ENCODE results near the gene IMMT.
"Not testable (repeated sequence)": the region's sequence is repeated elsewhere in the genome, so short reads cannot be mapped to it uniquely, and the experiment has no call there.

IMMT gene

GRCh38 chr2:86202702-86203101 lies 7.4 kb upstream of the IMMT start:
- TF ChIP-seq CTCF (IDR thresholded peaks at IDR 0.05; ENCODE audit: insufficient read depth, low read length, poor library complexity, severe bottlenecking): no peak
- H3K27me3 ChIP-seq (replicated peaks; ENCODE audit: control insufficient read depth, insufficient read depth, low read length): no peaks in the 10 kb centered on the region
- H3K36me3 ChIP-seq (ENCODE audit: control insufficient read depth, insufficient read depth, low read length): peaks cover 6% of the 10 kb centered on the region
- no peak for DNase-seq (ENCODE audit: extremely low read depth, insufficient read length)
- H3K4me3 ChIP-seq (replicated peaks; ENCODE audit: low read depth, low read length): no peak overlapping the region

- Histone ChIP-seq H3K36me3 (ENCODE audit: control insufficient read depth, insufficient read depth, low read length) (peaks cover 6% of the 10 kb centered on the region), H3K4me3 (replicated peaks; ENCODE audit: low read depth, low read length) (no peak overlapping the region), H3K27me3 (replicated peaks; ENCODE audit: control insufficient read depth, insufficient read depth, low read length) (no peaks in the 10 kb centered on the region)
- no peak for TF ChIP-seq CTCF (IDR thresholded peaks at IDR 0.05; ENCODE audit: insufficient read depth, low read length, poor library complexity, severe bottlenecking)
- DNase-seq (ENCODE audit: extremely low read depth, insufficient read length): no peak
Observed at GRCh38 chr2:86202336-86202692, 7.1 kb upstream of the IMMT start.

- H3K36me3 ChIP-seq (ENCODE audit: control insufficient read depth, insufficient read depth, low read length): peaks cover 6% of the 10 kb centered on the region
- no peak for TF ChIP-seq CTCF (IDR thresholded peaks at IDR 0.05; ENCODE audit: insufficient read depth, low read length, poor library complexity, severe bottlenecking)
- no peak for DNase-seq (ENCODE audit: extremely low read depth, insufficient read length)
- no peaks in the 10 kb centered on the region for H3K27me3 ChIP-seq (replicated peaks; ENCODE audit: control insufficient read depth, insufficient read depth, low read length)
- no peak overlapping the region for H3K4me3 ChIP-seq (replicated peaks; ENCODE audit: low read depth, low read length)
Observed at GRCh38 chr2:86201671-86202335, 6.5 kb upstream of the IMMT start.

DNA sequence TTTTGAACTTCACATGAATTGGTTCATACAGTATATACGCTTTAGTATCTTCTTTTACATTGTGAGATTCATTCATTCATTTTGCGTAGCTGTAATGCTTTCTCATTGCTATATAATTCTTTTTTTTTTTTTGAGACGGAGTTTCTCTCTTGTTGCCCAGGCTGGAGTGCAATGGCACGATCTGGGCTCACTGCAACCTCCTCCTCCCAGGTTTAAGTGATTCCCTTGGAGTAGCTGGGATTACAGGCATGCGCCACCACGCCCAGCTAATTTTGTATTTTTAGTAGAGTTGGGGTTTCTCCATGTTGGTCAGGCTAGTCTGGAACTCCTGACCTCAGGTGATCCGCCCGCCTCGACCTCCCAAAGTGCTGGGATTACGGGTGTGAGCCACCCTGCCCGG lies 5.3 kb upstream of the IMMT start:
- H3K4me3 ChIP-seq (replicated peaks; ENCODE audit: low read depth, low read length): peak overlapping the region; percentile 69
- not testable (repeated sequence) for H3K36me3 ChIP-seq (ENCODE audit: control insufficient read depth, insufficient read depth, low read length); H3K27me3 ChIP-seq (replicated peaks; ENCODE audit: control insufficient read depth, insufficient read depth, low read length); DNase-seq (ENCODE audit: extremely low read depth, insufficient read length)

DNA sequence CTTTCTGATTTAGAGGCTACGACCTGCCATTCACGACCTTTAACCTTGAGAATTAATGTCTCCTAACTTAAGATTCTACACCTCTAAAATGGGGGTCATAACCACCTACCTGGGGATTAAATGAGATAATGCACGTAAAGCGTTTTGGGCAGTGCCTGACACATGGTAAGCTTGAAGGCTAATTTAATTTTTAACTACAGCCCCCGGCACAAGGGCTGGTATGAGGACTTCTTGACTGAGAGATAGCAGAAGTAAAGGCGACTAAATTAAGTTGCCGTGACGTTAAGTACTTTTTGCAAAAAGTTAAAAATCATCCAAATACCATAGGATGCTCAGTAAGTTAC lies 4.5 kb upstream of the IMMT start:
- Histone ChIP-seq H3K27me3 (replicated peaks; ENCODE audit: control insufficient read depth, insufficient read depth, low read length) (no peaks in the 10 kb centered on the region), H3K36me3 (ENCODE audit: control insufficient read depth, insufficient read depth, low read length) (no peaks in the 10 kb centered on the region), H3K4me3 (replicated peaks; ENCODE audit: low read depth, low read length) (peak overlapping the region; percentile 69)
- DNase-seq (ENCODE audit: extremely low read depth, insufficient read length): no peak
- no peak for TF ChIP-seq CTCF (IDR thresholded peaks at IDR 0.05; ENCODE audit: insufficient read depth, low read length, poor library complexity, severe bottlenecking)

DNA sequence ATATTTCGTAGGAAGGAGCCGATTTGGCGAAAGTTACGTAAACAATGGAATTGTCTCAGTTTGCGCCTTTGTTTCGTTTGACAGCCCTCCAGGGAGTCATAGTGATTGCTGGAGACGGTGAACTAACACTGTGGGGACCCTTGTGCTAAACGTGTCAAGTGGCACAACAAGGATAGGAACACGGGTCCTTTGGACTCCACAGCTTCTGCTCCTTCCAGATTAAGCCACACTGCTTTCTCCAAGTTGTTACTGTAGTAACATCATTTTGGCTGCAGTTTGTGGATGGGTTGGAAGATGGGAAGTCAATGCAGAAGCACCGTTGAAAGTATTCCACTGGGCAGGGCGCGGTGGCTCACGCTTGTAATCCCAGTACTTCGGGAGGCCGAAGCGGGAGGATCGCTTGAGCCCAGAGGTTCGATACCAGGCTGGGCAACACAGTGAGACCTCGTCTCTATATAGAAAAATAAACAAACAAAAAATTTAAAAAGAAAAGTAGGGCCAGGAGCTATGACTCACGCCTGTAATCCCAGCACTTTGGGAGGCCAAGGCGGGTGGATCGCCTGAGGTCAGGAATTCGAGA lies 636 bp upstream of the IMMT start:
- H3K4me3 ChIP-seq (replicated peaks; ENCODE audit: low read depth, low read length): peak overlapping the region; percentile 91
- TF ChIP-seq CTCF (IDR thresholded peaks at IDR 0.05; ENCODE audit: insufficient read depth, low read length, poor library complexity, severe bottlenecking): no peak
- no peak for DNase-seq (ENCODE audit: extremely low read depth, insufficient read length)
- H3K36me3 ChIP-seq (ENCODE audit: control insufficient read depth, insufficient read depth, low read length): no peaks in the 10 kb centered on the region; the same call in 1 of the 2 replicates
- H3K27me3 ChIP-seq (replicated peaks; ENCODE audit: control insufficient read depth, insufficient read depth, low read length): no peaks in the 10 kb centered on the region

All from GM06990 (cell line).